HG02938 (cell line): Measurements from ENCODE around the gene PGAP3.
"Not testable (repeated sequence)": the region's sequence is repeated elsewhere in the genome, so short reads cannot be mapped to it uniquely, and the experiment has no call there.

ENCODE experiments used
- ATAC-seq: cut with Tn5 transposase; IDR thresholded peaks from one replicate; pipeline ENCODE4 v1.9.1; 2021; ENCODE audit warnings: mild to moderate bottlenecking, moderate library complexity; ENCODE audit not compliant: unreplicated experiment

The PGAP3 gene, protein sequence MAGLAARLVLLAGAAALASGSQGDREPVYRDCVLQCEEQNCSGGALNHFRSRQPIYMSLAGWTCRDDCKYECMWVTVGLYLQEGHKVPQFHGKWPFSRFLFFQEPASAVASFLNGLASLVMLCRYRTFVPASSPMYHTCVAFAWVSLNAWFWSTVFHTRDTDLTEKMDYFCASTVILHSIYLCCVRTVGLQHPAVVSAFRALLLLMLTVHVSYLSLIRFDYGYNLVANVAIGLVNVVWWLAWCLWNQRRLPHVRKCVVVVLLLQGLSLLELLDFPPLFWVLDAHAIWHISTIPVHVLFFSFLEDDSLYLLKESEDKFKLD

DNA sequence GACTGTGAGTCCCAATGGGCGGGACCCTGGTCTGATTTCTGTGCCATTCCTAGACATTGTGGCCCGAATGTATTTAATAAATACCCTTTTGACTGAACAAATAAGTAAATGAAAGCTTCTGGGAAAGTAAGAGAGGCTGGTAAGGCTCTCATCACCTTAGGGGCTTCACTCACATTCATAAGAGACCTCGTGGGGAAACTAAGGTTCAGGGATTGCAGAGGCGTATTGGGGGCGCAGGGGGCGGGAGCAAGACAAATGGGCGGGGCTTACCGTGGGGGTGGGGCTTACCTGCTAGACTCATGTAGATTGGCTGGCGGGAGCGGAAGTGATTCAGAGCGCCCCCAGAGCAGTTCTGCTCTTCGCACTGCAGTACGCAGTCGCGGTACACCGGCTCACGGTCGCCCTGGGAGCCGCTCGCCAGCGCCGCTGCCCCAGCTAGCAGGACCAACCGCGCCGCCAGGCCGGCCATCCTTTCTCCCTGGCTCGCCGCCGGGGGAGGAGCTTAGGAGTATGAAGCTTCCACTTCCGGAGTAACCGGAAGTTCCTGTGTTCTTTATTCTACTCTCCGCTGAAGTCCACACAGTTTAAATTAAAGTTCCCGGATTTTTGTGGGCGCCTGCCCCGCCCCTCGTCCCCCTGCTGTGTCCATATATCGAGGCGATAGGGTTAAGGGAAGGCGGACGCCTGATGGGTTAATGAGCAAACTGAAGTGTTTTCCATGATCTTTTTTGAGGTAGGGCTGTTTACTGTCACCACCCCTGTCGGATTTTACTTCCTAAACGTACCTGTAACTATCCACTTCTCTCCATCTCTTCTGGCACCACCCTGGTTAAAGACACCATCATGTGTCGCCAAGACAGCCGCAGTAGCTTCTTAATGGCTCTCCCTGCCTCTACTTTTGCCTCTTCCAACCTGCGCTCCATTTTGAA is at the start of gene PGAP3:
Gene PGAP3 (minus strand): TSS at position 512 of the 929 bp plus-strand sequence. CDS start 43 bp downstream, at position 469.
- ATAC-seq: peak; percentile 84

GRCh38 chr17:39737206-39737759 is 49.4 kb upstream of the PGAP3 start:
- ATAC-seq: no peak

GRCh38 chr17:39736319-39737165 is 48.7 kb upstream of the PGAP3 start:
- ATAC-seq: no peak

DNA sequence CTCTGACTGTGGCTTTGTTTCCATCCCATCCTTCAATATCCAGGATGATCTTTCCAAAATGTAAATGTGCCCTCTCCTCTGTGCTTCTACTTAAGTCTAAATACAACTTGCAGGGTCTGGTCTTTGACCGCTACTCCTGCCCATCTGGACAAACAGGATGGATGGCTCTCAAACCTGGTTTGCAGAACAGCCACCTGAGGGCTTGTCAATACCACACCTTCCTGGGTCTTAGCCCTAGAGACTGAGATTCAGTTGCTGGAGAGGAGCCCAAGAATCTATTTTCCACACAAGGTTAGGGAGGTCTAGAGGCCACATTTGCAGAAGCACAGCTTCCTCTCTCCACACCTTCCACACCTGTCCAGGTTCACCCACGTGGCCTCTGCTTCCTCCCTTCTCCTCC is 48.0 kb upstream of the PGAP3 start:
- ATAC-seq: no peak

DNA sequence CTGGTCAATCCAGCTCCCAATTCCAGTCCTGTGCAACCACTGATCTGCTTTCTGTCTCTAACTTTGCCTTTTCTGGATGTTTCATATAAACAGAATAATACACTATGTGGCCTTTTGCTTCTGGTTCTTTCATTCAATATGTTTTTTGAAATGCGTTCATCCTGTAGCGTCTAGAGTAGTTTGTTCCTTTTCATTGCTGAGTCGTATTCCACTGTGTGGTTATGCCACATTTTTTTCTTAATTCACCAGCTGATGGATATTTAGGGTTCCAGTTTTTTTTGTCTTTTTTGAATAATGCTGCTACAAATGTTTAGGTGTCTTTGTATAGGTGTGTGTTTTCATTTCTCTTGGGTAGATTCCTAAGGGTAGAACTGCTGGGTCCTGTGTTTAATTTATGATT is 44.7 kb upstream of the PGAP3 start:
- no peak for ATAC-seq

DNA sequence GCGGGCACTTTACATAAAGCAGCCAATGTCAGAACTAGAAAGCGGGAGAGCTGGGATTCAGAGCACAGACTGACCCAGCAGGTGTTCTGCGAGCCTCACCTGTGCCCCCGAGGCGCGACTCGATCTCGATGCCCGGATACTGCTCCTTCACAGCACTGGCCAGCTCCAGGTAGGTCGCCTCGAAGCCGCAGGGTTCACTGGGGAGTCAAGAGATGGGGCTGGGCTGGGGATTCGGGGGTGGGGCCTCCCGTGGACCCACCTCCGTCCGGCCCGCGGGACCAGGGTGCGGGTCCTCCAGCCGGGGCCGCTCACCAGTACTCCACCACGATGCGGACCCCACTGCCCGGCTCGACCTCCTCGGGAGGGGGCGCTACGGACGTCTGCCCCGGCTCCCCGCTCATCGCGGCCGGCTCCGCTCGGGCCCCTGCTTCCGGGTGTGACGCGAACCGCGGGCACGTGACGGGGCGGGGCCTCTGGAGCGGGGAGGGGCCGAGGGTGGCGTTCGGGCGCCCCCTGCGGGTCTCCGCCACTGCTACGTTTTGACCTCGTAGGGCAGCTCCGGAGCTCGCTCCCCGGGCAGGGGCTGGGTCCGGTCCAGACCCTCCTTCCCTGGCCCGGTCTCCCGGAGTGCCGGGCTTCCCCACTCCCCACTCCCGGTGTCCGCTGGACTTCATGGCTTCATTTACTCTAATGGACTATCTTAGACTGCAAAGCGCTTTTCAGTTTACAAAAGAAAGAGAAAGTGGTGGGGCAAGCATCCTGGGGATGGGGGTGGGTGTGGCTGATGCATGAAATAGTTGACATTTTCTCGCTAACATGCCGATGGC is 42.5 kb upstream of the PGAP3 start, which contains the start of gene MIEN1:
Gene MIEN1 (minus strand): TSS at position 438 of the 827 bp plus-strand sequence. CDS start 37 bp downstream, at position 401.
- peak; percentile 78 for ATAC-seq

GRCh38 chr17:39729280-39729851 is 41.5 kb upstream of the PGAP3 start:
- ATAC-seq: no peak

GRCh38 chr17:39727556-39727955 is 39.7 kb upstream of the PGAP3 start:
- ATAC-seq: no peak

- no peak for ATAC-seq
Observed at GRCh38 chr17:39726617-39727016, 38.8 kb upstream of the PGAP3 start.

DNA sequence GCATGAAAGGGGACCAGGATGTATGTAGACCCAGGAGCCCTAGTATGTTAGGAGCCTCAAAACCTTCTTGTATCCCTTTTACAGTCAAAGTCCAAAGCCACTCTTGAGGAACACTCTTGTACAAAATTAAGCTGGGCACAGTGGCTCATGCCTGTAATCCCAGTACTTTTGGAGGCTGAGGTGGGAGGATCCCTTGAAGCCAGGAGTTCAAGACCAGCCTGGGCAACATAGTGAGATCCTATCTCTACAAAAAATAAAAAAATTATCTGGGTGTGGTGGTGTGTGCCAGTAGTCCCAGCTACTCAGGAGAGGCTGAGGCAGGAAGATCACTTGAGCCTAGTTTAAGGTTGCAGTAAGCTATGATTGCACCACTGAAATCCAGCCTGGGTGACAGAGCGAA is 38.1 kb upstream of the PGAP3 start:
- not testable (repeated sequence) for ATAC-seq

DNA sequence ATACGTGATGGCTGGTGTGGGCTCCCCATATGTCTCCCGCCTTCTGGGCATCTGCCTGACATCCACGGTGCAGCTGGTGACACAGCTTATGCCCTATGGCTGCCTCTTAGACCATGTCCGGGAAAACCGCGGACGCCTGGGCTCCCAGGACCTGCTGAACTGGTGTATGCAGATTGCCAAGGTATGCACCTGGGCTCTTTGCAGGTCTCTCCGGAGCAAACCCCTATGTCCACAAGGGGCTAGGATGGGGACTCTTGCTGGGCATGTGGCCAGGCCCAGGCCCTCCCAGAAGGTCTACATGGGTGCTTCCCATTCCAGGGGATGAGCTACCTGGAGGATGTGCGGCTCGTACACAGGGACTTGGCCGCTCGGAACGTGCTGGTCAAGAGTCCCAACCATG is 36.9 kb upstream of the PGAP3 start:
- no peak for ATAC-seq

DNA sequence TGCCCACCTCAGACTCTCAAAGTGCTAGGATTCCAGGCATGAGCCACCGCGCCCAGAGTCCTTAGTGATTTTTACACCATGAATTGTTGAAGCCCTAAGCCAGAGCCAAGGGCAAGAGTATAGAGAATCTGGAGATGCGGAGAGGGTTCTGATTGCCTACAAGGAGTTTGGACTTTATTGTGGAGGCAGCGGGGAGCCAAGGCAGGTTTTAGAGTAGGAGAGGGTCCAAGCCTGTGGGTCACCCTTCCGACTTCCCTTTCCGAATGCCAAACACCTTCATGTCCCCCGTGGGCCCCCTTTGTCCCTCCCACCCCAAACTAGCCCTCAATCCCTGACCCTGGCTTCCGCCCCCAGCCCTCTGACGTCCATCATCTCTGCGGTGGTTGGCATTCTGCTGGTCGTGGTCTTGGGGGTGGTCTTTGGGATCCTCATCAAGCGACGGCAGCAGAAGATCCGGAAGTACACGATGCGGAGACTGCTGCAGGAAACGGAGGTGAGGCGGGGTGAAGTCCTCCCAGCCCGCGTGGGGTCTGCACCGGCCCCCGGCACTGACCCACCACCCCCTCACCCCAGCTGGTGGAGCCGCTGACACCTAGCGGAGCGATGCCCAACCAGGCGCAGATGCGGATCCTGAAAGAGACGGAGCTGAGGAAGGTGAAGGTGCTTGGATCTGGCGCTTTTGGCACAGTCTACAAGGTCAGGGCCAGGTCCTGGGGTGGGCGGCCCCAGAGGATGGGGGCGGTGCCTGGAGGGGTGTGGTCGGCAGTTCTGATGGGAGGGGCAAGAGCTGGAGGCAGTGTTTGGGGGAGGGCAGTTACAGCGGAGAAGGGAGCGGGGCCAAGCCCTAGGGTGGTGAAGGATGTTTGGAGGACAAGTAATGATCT is 35.4 kb upstream of the PGAP3 start:
- no peak for ATAC-seq

GRCh38 chr17:39722104-39722503 is 34.2 kb upstream of the PGAP3 start:
- ATAC-seq: no peak

DNA sequence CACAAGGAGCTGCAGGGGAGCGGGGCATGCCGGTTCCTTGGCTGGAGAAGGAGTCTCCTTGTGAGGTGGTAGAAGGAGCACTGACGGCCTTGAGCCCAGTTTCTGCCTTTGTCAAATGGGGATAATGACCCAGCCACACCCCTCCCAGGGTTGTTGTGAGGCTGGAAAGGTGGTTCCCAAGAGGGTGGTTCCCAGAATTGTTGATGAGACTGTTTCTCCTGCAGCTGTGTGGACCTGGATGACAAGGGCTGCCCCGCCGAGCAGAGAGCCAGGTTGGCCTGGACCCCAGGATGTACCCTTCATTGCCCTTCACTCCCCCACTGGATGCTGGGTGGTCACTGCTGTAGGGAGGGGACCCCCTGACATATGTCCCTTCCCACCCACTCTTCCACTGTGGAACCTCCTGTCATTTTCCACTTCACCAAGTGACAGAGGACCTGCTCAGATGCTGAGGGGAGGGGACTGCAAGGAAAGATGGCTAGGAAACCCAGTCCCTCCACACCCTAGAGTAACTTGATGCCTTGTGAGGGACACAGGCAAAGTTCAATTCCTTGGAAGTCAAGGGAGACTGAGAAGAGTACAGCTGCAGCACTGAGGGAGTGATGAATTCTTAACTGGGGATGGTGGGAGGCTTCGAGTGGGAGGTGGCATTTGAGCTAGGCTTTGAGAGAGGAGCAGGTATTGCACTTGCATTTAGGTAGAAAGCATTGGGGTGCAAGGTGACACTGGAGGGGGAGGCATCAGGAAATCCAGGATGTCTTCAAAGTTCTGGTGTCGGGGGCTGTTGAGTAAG is 31.9 kb upstream of the PGAP3 start:
- no peak for ATAC-seq

GRCh38 chr17:39717660-39718059 is 29.8 kb upstream of the PGAP3 start:
- ATAC-seq: no peak

GRCh38 chr17:39716879-39717536 is 29.2 kb upstream of the PGAP3 start:
- ATAC-seq: no peak
